ENCODE measurements around the gene CHRNB2. TPM values are rescaled to one million over a fixed set of nuclear protein-coding genes. Genes with fewer than 3 reads are reported as not detected.

CHRNB2 gene
- polyA plus RNA-seq, 10 donors = 0.07 to 1.4 (median 0.23) TPM

GRCh38 chr1:154552036-154552435 lies 15.5 kb upstream of the CHRNB2 start:
- DNase-seq = no peak

- DNase-seq = no peak
Measured at GRCh38 chr1:154553056-154554030, 14.2 kb upstream of the CHRNB2 start.

- DNase-seq = no peak
Measured at GRCh38 chr1:154556422-154556821, 11.2 kb upstream of the CHRNB2 start.

GRCh38 chr1:154557248-154557938 lies 10.2 kb upstream of the CHRNB2 start:
- DNase-seq = no peak

DNA sequence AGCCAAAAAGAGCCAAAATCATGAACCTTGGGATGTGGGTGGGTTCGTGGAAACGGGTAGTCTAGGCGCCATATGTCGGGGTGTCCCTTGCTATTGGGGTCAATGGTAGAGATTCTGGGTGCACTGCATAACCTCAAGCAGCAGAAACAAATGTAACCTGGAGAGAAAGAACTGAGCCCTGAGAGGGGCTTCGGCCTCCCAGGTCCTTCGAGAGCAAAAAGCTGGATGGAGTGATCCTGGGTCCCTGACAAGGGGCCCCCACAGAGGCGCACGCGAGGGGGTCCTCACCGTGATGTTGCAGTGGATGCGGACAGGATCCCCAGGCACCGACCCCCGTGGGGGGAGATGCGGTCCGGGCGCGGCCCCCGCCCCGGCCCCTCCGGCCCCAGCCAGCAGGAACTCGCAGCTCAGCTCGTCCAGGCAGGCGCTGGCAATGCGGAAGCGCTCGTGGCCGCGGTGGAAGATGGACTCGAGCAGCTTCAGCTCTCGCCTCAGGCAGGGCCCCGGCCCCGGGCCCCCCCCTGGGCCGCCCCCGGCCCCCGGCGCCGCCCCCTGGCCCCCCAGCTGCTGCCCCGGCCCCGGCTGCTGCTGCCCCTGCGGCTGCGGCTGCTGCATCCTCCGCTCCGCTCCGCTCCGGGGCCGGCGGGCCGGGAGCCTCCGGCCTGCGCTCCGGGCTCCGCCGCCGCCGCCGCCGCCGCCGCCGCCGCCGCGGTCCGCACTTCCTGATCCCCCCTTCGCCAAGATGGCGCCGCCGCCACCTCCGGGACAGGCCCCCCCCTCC lies 9.4 kb upstream of the CHRNB2 start, which contains the start of gene UBE2Q1:
TSS of gene UBE2Q1 (minus strand) at position 724 of the 781 bp plus-strand sequence. CDS start at position 615, 109 bp downstream.
- peak in 2 of 3 donors; percentile 31 to 61 for DNase-seq

DNA sequence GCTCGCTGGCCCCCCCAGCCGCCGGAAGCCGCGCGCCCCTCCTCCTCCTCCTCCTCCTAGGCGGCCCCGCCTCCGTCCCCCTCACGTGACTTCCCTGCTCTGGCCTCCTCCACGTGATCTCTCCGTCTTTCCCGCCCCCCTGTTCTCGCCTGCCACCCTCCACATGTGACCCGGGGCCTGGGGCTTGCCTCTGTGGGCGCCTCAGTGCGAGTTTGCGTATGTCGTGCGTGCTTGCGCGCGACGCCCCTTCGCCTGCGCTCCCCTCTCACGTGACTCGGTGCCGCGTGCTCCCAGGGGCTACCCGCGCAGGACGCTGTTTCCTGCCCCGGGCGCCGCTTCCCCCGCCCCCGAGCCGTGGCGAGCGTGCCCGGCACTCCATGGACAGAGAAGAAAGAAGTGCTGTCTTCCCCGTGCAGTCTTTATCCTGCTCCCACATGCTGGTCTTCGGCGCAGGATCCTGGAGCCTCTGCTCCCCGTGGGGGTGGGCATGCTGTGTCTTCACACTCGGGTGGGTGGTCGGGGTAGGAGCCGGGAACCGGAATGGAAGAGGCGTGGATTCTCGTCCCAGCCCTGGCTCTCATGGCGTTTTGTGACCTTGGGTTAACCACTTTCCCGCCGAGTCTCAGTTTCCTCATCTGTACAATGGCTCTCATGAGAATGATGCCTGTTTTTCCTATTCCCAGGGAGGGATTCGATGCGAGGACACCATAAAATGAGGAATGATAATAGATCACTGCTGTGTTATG lies 8.7 kb upstream of the CHRNB2 start:
- peak; percentile 99 to 100 (median 99) for DNase-seq

DNA sequence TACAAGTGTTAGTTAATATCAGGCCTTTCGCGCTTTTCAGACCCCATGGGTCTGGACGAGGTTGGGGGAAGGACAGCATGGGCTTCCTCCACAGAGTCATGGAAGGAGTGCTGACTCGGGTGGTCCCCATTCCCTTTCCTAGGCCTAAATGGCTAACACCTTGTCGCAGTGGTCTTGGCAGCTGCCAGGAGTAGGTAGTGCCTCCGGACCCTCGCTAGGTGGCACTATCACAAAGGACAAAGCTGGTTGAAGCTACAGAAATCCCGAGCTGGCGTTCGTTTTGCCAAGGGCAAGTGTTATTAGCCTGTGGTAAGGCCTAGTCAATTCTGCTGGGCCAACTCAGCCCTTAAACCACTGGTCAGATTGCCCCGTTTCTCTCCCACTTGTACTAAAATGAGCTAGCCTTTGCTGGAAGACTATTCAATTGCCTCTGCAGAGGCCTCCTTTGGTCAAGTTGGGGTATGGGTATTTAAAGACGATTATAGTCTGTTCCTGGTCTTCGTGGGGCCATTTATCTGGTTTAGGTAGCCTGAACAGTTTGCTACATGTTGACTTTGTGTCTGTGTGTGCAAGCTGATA lies 8.0 kb upstream of the CHRNB2 start:
- DNase-seq = peak; percentile 88 to 95 (median 91)

GRCh38 chr1:154565876-154566275 lies 1.7 kb upstream of the CHRNB2 start:
- no peak for DNase-seq

DNA sequence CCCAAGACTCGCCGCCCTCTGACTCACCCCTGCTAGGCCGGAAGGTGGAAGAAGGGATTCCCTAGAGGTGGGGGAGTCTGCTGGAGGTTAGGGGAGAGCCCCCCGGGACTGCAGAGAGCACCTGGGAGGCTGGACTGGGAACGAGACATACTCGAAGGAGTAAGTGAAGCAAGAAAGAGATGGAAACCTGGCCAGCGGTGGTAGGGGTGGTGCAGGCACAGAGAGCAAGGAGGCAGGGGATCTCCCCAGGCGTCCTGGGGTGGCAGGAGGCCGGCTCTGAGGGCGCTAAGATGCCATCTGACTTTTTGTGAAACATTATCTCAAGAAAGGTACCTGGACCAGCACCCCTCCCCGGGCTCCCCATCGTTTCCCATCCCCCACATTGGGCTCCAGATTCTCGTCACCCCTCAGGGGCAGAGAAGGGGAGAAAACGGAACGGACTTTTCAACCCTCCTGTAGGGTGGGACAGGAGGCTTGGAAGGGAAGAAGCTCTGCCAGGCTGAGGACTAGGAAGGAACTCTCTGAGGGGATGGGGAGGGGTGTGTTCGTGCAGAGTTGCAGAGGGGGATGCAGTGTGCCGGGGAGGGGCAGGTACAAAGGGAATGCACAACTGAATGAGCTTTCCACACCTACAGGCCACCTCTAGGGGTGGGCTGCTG lies 708 bp downstream of the CHRNB2 start:
- DNase-seq = no peak

DNA sequence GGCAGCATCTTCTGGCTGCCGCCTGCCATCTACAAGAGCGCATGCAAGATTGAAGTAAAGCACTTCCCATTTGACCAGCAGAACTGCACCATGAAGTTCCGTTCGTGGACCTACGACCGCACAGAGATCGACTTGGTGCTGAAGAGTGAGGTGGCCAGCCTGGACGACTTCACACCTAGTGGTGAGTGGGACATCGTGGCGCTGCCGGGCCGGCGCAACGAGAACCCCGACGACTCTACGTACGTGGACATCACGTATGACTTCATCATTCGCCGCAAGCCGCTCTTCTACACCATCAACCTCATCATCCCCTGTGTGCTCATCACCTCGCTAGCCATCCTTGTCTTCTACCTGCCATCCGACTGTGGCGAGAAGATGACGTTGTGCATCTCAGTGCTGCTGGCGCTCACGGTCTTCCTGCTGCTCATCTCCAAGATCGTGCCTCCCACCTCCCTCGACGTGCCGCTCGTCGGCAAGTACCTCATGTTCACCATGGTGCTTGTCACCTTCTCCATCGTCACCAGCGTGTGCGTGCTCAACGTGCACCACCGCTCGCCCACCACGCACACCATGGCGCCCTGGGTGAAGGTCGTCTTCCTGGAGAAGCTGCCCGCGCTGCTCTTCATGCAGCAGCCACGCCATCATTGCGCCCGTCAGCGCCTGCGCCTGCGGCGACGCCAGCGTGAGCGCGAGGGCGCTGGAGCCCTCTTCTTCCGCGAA lies 3.8 kb downstream of the CHRNB2 start:
- no peak for DNase-seq

GRCh38 chr1:154571964-154572288 lies 4.3 kb downstream of the CHRNB2 start:
- no peak for DNase-seq

DNA sequence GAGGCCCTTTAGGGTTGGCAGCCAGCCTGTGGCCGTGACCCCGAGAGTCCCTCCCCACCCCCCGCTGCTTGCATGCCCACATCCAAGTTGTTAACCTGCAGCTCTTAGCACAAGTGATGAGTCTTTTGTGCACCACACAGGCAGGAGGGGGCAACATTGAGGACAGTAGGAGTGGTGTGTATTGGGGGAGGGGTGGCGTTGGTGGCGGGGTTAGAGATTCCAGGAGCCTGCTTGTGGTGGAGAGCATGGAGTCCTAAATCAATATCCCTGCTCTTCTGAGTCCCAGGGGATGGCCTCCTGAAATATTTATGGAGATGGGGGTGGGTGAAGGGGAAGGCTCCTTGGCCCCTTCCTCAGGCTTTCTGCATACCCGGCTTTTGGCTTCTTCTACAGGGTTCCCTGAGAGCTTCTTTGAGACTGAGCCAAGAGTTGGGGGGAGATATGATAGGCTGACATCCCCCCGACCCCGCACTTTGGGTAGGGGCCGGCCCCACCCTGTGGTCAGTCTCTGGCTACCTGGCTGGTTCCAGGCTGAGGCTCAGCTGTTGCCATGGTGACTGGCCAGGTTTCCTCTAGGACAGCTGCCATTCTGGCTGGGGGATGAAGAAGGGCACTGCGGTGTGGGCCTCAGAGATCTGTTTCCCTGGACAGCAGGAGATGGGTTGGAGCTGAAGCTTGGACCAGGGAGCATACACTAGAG lies 5.0 kb downstream of the CHRNB2 start:
- no peak for DNase-seq

- no peak for DNase-seq
Measured at GRCh38 chr1:154573168-154573510, 5.6 kb downstream of the CHRNB2 start.

DNA sequence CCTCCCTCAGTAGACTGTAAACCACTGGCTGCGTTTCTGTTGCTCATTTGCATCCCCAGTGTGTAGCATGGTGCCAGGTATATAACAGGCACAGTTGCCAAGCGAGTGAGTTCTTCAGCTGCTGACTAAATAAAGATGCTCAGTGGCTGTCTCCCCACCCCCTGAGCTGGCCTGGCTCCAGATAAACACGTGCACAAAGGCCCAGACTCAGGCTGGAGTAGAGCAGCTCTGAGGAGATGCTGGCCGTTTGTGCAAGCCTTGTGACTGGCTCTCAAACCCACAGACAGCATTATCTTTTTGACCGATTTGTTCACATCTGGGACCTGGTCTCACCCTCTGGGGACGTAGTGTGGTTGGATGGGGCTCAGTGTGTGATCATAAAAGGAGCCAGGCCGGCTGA lies 7.1 kb downstream of the CHRNB2 start:
- peak; percentile 43 to 61 (median 50) for DNase-seq

GRCh38 chr1:154575147-154575927 lies 7.8 kb downstream of the CHRNB2 start:
- DNase-seq = no peak

GRCh38 chr1:154575951-154576566 lies 8.5 kb downstream of the CHRNB2 start:
- no peak for DNase-seq

DNA sequence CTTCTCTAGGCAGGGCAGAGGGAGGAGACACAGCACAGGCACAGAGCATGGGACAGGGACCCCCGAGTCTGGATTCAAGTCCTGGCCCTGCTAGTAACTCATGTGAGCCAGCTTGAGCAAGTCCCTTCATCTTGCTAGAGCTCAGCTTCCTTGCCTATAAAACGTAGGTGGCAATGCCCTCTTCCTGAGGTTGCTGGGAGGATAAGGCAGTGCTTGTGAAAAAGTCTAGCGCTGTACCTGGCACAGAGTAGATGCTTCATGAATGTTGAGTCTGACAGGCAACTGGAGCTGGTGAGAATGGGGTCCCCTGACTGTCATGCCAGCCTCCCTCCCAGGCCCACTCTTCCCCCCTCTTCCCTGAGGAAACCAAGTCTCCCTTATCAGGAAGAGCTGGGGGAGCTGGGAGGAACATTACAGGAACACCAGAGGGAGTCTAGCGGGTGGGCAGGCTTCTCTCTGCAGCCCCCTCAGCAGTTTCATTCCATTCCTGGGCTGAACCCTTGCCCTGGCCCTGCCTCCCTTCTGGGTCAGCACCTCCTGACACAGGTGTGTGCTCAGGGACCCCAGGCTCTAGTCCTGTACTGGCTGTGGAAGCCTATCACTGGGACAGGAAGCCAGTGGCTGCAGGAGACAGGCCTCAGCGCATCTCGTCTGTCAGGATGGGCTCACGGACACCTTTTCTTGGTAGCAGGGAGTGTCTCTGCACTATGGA lies 9.9 kb downstream of the CHRNB2 start:
- no peak for DNase-seq

Data from muscle of back (tissue), 11 donors.